Muscle layer of duodenum (tissue), 2 donors: ENCODE results near the gene UBE2M.

Source experiments
- H3K27ac ChIP-seq: one replicate; pipeline ENCODE4 v1.7.0; 2013; ENCODE audit warnings: mild to moderate bottlenecking, low read length
- H3K27me3 ChIP-seq: one replicate; pipeline ENCODE4 v1.7.0; 2013; ENCODE audit warnings: low read depth, mild to moderate bottlenecking, control low read depth, low read length
- H3K36me3 ChIP-seq, 2 donors: one replicate each; pipeline ENCODE4 v1.7.0; 2013; ENCODE audit warnings: low read length in 2 of 2, control low read depth in 1 of 2, mild to moderate bottlenecking in 1 of 2; ENCODE audit not compliant: insufficient read depth in 2 of 2, control insufficient read depth in 1 of 2
- H3K4me1 ChIP-seq, 2 donors: one replicate each; pipeline ENCODE4 v1.7.0; 2013; ENCODE audit warnings: low read length in 2 of 2, mild to moderate bottlenecking in 2 of 2, control low read depth in 1 of 2, moderate library complexity in 1 of 2; ENCODE audit not compliant: insufficient read depth in 2 of 2, control insufficient read depth in 1 of 2
- H3K4me3 ChIP-seq, 2 donors: one replicate each; pipeline ENCODE4 v1.7.0; 2013; ENCODE audit warnings: low read length in 2 of 2, low read depth in 1 of 2, mild to moderate bottlenecking in 1 of 2
- H3K9me3 ChIP-seq, 2 donors: one replicate each; pipeline ENCODE4 v1.7.0; 2013; ENCODE audit warnings: low read length in 2 of 2, control low read depth in 1 of 2, mild to moderate bottlenecking in 1 of 2; ENCODE audit not compliant: control insufficient read depth in 1 of 2
- donor health status: healthy.

The UBE2M gene

GRCh38 chr19:58520257-58520599 lies 38.2 kb downstream of the UBE2M start:
- H3K27ac ChIP-seq: peak overlapping the region; percentile 97
- H3K4me1 ChIP-seq: peaks cover 13 to 32% of the 10 kb centered on the region in 2 donors
- peak overlapping the region; percentile 81 to 89 for H3K4me3 ChIP-seq
- no peaks in the 10 kb centered on the region for H3K9me3 ChIP-seq
- H3K27me3 ChIP-seq: no peaks in the 10 kb centered on the region
- peaks cover 7 to 18% of the 10 kb centered on the region in 2 donors for H3K36me3 ChIP-seq

GRCh38 chr19:58519355-58520256 lies 38.8 kb downstream of the UBE2M start, which contains the start of gene ZBTB45:
Gene ZBTB45 (minus strand): TSS chr19:58519810. CDS start chr19:58517673, 2,137 bp downstream.
- Histone ChIP-seq H3K4me1 (peaks cover 14 to 34% of the 10 kb centered on the region in 2 donors), H3K27ac (peak within 1 kb of the TSS; percentile 97), H3K4me3 (peak within 1 kb of the TSS; percentile 81 to 89)

GRCh38 chr19:58519087-58519354 lies 39.4 kb downstream of the UBE2M start:
- H3K27me3 ChIP-seq: no peaks in the 10 kb centered on the region
- H3K9me3 ChIP-seq: no peaks in the 10 kb centered on the region
- H3K4me1 ChIP-seq: peaks cover 17 to 37% of the 10 kb centered on the region in 2 donors
- H3K36me3 ChIP-seq: peaks cover 7 to 19% of the 10 kb centered on the region in 2 donors
- peak overlapping the region; percentile 97 for H3K27ac ChIP-seq
- peak overlapping the region; percentile 81 to 89 for H3K4me3 ChIP-seq

More at GRCh38 chr19:58519355-58520256, 38.8 kb downstream of the UBE2M start, which contains the start of gene ZBTB45:
- Histone ChIP-seq H3K36me3 (peaks cover 7 to 19% of the 10 kb centered on the region in 2 donors), H3K27me3 (no peaks in the 10 kb centered on the region), H3K9me3 (no peaks in the 10 kb centered on the region)

- H3K27me3 ChIP-seq: no peaks in the 10 kb centered on the region
- H3K27ac ChIP-seq: peak overlapping the region; percentile 97
- peaks cover 17 to 42% of the 10 kb centered on the region in 2 donors for H3K4me1 ChIP-seq
- no peaks in the 10 kb centered on the region for H3K9me3 ChIP-seq
- H3K4me3 ChIP-seq: peak overlapping the region; percentile 81 to 89
- peaks cover 7 to 19% of the 10 kb centered on the region in 2 donors for H3K36me3 ChIP-seq
Observed at GRCh38 chr19:58518256-58519086, 39.9 kb downstream of the UBE2M start.

- no peaks in the 10 kb centered on the region for H3K27me3 ChIP-seq
- H3K4me1 ChIP-seq: peaks cover 17 to 44% of the 10 kb centered on the region in 2 donors
- H3K36me3 ChIP-seq: peaks cover 7 to 19% of the 10 kb centered on the region in 2 donors
- H3K9me3 ChIP-seq: no peaks in the 10 kb centered on the region
- no peak overlapping the region for H3K4me3 ChIP-seq
- no peak overlapping the region for H3K27ac ChIP-seq
Observed at GRCh38 chr19:58516964-58517833, 41.2 kb downstream of the UBE2M start.

- H3K4me1 ChIP-seq: peaks cover 17 to 44% of the 10 kb centered on the region in 2 donors
Observed at GRCh38 chr19:58516246-58516836, 42.1 kb downstream of the UBE2M start.

GRCh38 chr19:58515259-58515658 lies 43.2 kb downstream of the UBE2M start:
- Histone ChIP-seq H3K4me1 (peaks cover 14 to 44% of the 10 kb centered on the region in 2 donors), H3K4me3 (no peak overlapping the region), H3K36me3 (peaks cover 7 to 19% of the 10 kb centered on the region in 2 donors), H3K27me3 (no peaks in the 10 kb centered on the region), H3K9me3 (no peaks in the 10 kb centered on the region), H3K27ac (no peak overlapping the region)

More at GRCh38 chr19:58516246-58516836, 42.1 kb downstream of the UBE2M start:
- Histone ChIP-seq H3K4me3 (no peak overlapping the region), H3K36me3 (peaks cover 7 to 19% of the 10 kb centered on the region in 2 donors), H3K27ac (no peak overlapping the region), H3K9me3 (no peaks in the 10 kb centered on the region), H3K27me3 (no peaks in the 10 kb centered on the region)

- H3K9me3 ChIP-seq: no peaks in the 10 kb centered on the region
- H3K36me3 ChIP-seq: peaks cover 7 to 19% of the 10 kb centered on the region in 2 donors
- H3K27ac ChIP-seq: no peak overlapping the region
- peak overlapping the region; percentile 20 to 30 for H3K4me3 ChIP-seq
- H3K27me3 ChIP-seq: no peaks in the 10 kb centered on the region
- peaks cover 13 to 44% of the 10 kb centered on the region in 2 donors for H3K4me1 ChIP-seq
Observed at GRCh38 chr19:58514564-58515022, 43.8 kb downstream of the UBE2M start.

GRCh38 chr19:58513694-58514563 lies 44.5 kb downstream of the UBE2M start:
- H3K4me3 ChIP-seq: peak overlapping the region; percentile 30 to 43
- H3K27me3 ChIP-seq: no peaks in the 10 kb centered on the region
- H3K4me1 ChIP-seq: peaks cover 13 to 43% of the 10 kb centered on the region in 2 donors
- H3K9me3 ChIP-seq: no peaks in the 10 kb centered on the region
- peaks cover 7 to 19% of the 10 kb centered on the region in 2 donors for H3K36me3 ChIP-seq
- H3K27ac ChIP-seq: no peak overlapping the region
